Breast epithelium (tissue), 4 donors: ENCODE measurements around the gene METTL6. TPM values are rescaled to one million over a fixed set of nuclear protein-coding genes. Genes with fewer than 3 reads are reported as not detected.

Experiments used
- DNase-seq, 2 donors: peaks; one replicate each; pipeline ENCODE4 v3.0.0-alpha.2; 2019; ENCODE audit warnings: low spot score in 2 of 2
- H3K27ac ChIP-seq, 2 donors: fragments of 200-600 bp; sonication (generic) in 1 of 2; one replicate each; pipeline ENCODE4 v1.5.1; 2016 to 2019; ENCODE audit warnings: mild to moderate bottlenecking in 1 of 2
- H3K27me3 ChIP-seq, 2 donors: fragments of 200-600 bp; sonication (generic) in 1 of 2; one replicate each; pipeline versions ENCODE4 v1.5.1 to v1.6.0; 2017 to 2019; ENCODE audit warnings: control low read depth in 1 of 2, mild to moderate bottlenecking in 1 of 2
- H3K36me3 ChIP-seq: fragments of 200-600 bp; one replicate; pipeline ENCODE4 v1.5.1; 2019
- H3K4me1 ChIP-seq, 2 donors: fragments of 200-600 bp; sonication (generic); one replicate each; pipeline ENCODE4 v1.5.1; 2016 to 2019; ENCODE audit warnings: control low read depth in 1 of 2
- H3K4me3 ChIP-seq, 3 donors: fragments of 200-600 bp; sonication (generic); 1 replicate in 2 of 3; 2 replicates in 1 of 3; pipeline ENCODE4 v1.5.1; 2016 to 2019; ENCODE audit warnings: mild to moderate bottlenecking in 3 of 3, moderate library complexity in 2 of 3
- H3K9me3 ChIP-seq, 2 donors: fragments of 200-600 bp; sonication (generic) in 1 of 2; one replicate each; pipeline ENCODE4 v1.5.1; 2016 to 2019; ENCODE audit warnings: control low read depth in 1 of 2
- POLR2A ChIP-seq: fragments of 450-650 bp; IDR thresholded peaks from one replicate; pipeline ENCODE4 v1.6.1; 2016; ENCODE audit warnings: antibody characterized with exemption, mild to moderate bottlenecking, moderate library complexity
- POLR2AphosphoS5 ChIP-seq, 3 donors: sonication (generic); formaldehyde crosslinking; IDR thresholded peaks; one replicate each; pipeline ENCODE4 v1.6.1; 2017; ENCODE audit warnings: antibody characterized with exemption in 3 of 3
- intact Hi-C: fragments of 100-400 bp; cut with DNase I; formaldehyde crosslinking; loops from one replicate; pipeline ENCODE4 v1.15.1; 2023; ENCODE audit warnings: low total_unique reads
- total RNA-seq, 3 donors: library from RNA; depleted of rRNA; stranded (reverse); fragments of >200 nt; gene quantifications; one replicate each; pipeline ENCODE4 v1.1.0, GENCODE V29; 2016
- TF ChIP-seq, protein P1 (sequence below), 3 donors: fragments of 450-650 bp; IDR thresholded peaks; one replicate each; pipeline ENCODE4 v1.5.1; 2016 to 2017; ENCODE audit warnings: antibody characterized with exemption in 3 of 3, mild to moderate bottlenecking in 3 of 3, moderate library complexity in 3 of 3

METTL6 gene
- total RNA-seq, 3 donors from 2014 or later, result 9.1 to 23.6 (median 21.8) TPM

DNA sequence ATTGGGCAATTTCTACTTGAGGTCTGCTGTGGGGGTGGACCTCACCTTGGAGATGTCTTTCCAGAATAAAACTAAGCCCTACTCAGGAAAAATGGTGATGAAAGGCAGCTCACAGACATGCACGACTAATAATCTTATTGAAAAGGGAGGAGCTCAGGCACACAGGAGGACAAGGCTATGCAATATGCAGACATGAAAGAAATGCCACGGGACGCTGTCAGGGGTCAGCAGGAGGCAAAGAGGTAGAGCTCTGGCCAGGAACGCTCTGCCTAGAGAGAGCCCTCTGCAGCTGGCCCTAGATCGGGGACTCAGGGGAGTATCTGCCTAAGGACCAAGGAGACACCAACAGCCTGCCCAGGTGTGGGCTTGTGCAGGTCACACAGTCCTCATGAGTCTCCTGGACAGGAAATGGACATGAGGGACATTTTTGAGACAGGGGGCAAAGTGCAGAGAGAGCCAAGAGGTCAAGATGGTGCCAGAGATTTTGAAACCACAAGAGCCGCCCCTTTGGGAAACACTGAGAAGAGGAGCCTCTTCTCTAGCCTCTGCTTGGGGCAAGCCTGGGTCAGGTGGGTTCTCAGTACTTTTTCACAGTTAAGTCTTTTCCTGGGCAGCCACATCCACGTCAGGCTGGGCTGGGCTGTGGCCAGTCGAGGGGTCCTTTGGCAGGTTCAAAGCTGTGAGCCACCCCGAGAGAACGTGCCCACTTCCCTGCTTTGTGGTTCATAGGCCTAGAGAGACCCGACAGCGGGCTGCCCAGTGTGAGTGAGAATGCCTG lies 23.3 kb upstream of the METTL6 start:
- intact Hi-C loops, result no loop called here
- Histone ChIP-seq H3K27me3 (no peaks in the 10 kb centered on the region), H3K9me3 (no peaks in the 10 kb centered on the region), H3K36me3 (no peaks in the 10 kb centered on the region), H3K4me3 (no peak overlapping the region), H3K27ac (no peak overlapping the region), H3K4me1 (no peaks in the 10 kb centered on the region)
- TF ChIP-seq, protein P1, sequence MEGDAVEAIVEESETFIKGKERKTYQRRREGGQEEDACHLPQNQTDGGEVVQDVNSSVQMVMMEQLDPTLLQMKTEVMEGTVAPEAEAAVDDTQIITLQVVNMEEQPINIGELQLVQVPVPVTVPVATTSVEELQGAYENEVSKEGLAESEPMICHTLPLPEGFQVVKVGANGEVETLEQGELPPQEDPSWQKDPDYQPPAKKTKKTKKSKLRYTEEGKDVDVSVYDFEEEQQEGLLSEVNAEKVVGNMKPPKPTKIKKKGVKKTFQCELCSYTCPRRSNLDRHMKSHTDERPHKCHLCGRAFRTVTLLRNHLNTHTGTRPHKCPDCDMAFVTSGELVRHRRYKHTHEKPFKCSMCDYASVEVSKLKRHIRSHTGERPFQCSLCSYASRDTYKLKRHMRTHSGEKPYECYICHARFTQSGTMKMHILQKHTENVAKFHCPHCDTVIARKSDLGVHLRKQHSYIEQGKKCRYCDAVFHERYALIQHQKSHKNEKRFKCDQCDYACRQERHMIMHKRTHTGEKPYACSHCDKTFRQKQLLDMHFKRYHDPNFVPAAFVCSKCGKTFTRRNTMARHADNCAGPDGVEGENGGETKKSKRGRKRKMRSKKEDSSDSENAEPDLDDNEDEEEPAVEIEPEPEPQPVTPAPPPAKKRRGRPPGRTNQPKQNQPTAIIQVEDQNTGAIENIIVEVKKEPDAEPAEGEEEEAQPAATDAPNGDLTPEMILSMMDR (IDR thresholded peaks at IDR 0.05), result no peak
- TF ChIP-seq POLR2A (no peak), POLR2AphosphoS5 (IDR thresholded peaks at IDR 0.05) (no peak)
- DNase-seq, result no peak

DNA sequence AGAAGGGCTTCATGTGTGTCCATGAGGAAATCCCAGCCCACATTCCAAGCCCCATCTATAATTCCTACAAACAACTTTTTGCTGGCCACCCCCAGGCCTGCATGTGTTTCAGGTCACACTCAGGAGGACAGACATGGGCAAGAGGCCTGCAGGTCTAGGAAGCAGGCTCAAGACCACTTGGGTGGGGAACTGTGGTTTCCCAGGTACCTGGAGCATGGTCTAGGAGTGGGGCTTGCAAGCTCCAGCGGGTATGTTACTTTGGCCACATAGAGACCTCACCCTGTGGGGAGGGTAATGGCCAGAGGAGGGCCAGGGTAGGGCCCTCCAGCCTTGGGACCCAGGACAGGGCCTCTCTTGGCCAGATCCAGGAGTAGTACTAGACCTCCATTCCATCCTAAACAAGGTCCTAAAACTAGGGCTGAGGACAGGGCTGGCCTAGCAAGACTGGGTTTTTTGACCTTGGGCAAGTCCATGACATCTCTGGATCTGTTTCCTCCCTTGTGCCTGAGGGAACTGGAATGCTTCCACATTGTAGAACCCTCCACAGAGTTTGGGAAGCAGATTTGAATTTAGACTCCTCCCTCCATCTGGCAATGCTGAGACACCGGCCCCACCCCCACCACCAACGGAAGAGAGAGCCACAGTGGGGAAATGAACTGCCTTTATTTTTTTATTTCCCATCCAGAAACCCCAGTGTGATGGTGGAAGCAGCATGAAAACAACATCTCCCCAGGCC lies 22.3 kb upstream of the METTL6 start:
- intact Hi-C loops, result no loop called here
- Histone ChIP-seq H3K27ac (no peak overlapping the region), H3K36me3 (no peaks in the 10 kb centered on the region), H3K27me3 (no peaks in the 10 kb centered on the region), H3K9me3 (no peaks in the 10 kb centered on the region), H3K4me3 (no peak overlapping the region), H3K4me1 (no peaks in the 10 kb centered on the region)
- DNase-seq, result no peak
- TF ChIP-seq POLR2A, result no peak
- TF ChIP-seq POLR2AphosphoS5 (IDR thresholded peaks at IDR 0.05), result no peak
- TF ChIP-seq, protein P1 (IDR thresholded peaks at IDR 0.05), result no peak

DNA sequence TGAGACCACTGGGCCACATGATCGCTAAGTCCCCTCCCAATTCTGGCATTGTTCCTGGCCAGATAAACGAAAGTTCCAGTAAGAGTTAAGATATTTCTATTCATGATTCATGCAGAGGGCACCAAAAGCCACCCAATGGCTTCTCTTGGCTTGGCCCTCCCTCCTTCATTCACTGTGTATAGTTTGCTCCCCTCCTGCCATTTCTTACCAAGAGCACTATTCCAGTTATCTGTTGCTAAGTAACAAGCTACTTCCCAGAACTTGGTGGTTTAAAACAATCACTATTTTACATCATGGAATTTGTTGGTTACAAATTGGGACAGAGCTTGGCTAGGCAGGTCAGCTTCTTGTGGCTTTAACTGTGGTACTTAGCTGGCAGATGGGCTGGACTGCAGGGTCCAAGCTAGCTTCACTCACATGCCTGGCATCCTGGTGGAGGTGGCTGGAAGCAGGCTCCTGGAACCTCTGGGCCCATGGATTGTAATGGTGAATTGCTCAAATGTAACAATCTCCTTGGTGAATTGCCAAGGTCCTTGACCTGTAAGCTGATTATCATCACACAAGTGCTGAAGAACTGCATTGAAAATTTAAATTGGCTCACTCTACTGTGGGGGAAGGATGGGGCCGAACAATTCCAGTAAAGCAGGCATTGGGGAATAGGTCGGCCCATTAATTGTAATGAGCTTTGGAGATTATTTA lies 16.6 kb upstream of the METTL6 start:
- DNase-seq, result no peak
- Histone ChIP-seq H3K27ac (no peak overlapping the region), H3K27me3 (no peaks in the 10 kb centered on the region), H3K9me3 (no peaks in the 10 kb centered on the region), H3K36me3 (no peaks in the 10 kb centered on the region), H3K4me3 (no peak overlapping the region), H3K4me1 (no peaks in the 10 kb centered on the region)
- TF ChIP-seq POLR2AphosphoS5 (IDR thresholded peaks at IDR 0.05) (no peak), POLR2A (no peak)
- TF ChIP-seq, protein P1 (IDR thresholded peaks at IDR 0.05), result no peak
- intact Hi-C loops, result no loop called here

DNA sequence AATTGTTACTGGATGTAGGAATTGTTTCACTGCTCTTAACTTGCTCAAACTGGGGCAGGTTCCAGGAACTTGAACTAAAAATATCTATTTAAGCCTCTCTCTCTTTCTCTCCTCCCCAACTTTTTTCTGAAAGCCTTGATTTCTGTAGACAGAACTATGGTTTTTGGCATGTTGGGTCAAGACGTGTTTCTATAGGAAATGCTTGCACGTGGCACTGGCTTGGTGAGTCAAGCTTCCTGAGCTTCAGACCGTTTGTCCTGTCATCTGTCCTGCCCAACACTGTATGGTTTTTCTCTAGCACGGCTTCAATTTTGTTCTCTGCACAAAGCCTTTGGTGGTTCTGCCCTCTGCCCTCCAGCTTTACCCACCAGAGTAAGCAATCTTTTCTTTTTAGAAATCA lies 13.5 kb upstream of the METTL6 start:
- Histone ChIP-seq H3K9me3 (no peaks in the 10 kb centered on the region), H3K36me3 (no peaks in the 10 kb centered on the region), H3K27ac (no peak overlapping the region), H3K4me1 (no peaks in the 10 kb centered on the region), H3K27me3 (no peaks in the 10 kb centered on the region), H3K4me3 (no peak overlapping the region)
- DNase-seq, result no peak
- TF ChIP-seq, protein P1 (IDR thresholded peaks at IDR 0.05), result no peak
- TF ChIP-seq POLR2AphosphoS5 (IDR thresholded peaks at IDR 0.05) (no peak), POLR2A (no peak)
- intact Hi-C loops, result no loop called here
